ENCODE data around the gene CALN1. TPM values are rescaled to one million over a fixed set of nuclear protein-coding genes. Genes with fewer than 3 reads are reported as not detected.

CALN1 gene
- total and polyA plus RNA-seq, 2 donors: 0.13 to 0.42 TPM

DNA sequence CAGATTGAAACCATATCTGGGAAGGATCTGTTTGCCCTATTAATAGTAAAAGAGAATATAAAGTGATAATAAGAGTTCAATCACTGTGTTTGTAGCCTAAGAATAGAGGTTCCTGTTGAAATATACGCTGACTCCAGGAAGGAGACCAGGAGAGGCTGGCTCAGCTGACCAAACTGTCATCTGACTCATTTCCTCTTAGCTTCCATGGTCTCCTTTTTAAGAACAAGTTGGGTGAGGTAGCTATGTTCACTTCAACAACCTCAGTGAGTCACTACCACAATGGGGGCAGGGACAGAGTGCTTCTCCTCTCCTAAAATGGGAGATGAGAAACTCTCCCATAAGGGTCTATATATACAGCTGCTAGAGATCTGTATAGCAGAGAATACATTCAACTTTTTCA is 543.3 kb downstream of the CALN1 start:
- WGBS: 69% methylated on average over 1 of the region's 1 CpG
- H3K36me3 ChIP-seq (ENCODE audit: insufficient read depth): no peaks in the 10 kb centered on the region
- no peaks in the 10 kb centered on the region for H3K4me1 ChIP-seq (ENCODE audit: insufficient read depth)
- DNase-seq (ENCODE audit: extremely low spot score): no peak
- no peak overlapping the region for H3K27ac ChIP-seq (ENCODE audit: low read depth)
- no peak overlapping the region for H3K4me3 ChIP-seq (ENCODE audit: low read depth, low read length)

DNA sequence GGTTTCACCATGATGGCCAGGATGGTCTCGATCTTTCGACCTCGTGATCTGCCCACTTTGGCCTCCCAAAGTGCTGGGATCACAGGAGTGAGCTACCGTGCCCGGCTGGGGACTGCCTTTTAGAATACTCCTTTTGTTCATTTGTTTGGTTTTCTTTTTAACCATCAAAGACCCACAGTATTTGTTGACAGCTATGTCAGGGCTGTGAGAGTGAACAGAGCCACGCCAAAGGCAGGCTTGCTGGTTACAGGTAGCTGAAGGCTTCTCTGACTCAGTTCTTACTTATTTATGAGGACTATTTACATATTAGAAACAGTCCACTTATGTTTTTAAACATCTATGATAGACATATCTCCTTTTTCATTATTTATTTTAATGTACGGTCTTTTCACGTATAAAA is 544.5 kb downstream of the CALN1 start:
- Histone ChIP-seq H3K4me3 (ENCODE audit: low read depth, low read length) (no peak overlapping the region), H3K27ac (ENCODE audit: low read depth) (no peak overlapping the region), H3K36me3 (ENCODE audit: insufficient read depth) (no peaks in the 10 kb centered on the region), H3K4me1 (ENCODE audit: insufficient read depth) (no peaks in the 10 kb centered on the region)
- WGBS: 85% methylated on average over 8 of the region's 8 CpGs
- no peak for DNase-seq (ENCODE audit: extremely low spot score)

DNA sequence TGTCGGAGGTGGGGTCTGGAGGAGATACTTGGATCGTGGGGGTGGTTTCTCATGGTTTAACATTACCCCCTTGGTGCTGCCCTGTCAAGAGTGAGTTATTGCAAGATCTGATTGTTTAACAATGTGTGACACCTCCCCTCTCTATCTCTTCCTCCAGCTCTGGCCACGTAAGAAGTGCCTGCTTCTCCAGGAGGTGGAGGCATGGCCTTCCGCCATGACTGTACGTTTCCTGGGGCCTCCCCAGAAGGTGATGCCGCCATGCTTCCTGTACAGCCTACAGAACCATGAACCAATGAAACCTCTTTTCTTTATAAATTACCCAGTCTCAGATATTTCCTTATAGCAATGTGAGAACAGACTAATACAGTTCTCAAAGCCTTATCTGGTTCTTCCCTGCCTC is 547.0 kb downstream of the CALN1 start:
- 65% methylated on average over 6 of the region's 6 CpGs for WGBS
- no peak for DNase-seq (ENCODE audit: extremely low spot score)
- Histone ChIP-seq H3K36me3 (ENCODE audit: insufficient read depth) (no peaks in the 10 kb centered on the region), H3K4me1 (ENCODE audit: insufficient read depth) (no peaks in the 10 kb centered on the region), H3K4me3 (ENCODE audit: low read depth, low read length) (no peak overlapping the region), H3K27ac (ENCODE audit: low read depth) (no peak overlapping the region)

DNA sequence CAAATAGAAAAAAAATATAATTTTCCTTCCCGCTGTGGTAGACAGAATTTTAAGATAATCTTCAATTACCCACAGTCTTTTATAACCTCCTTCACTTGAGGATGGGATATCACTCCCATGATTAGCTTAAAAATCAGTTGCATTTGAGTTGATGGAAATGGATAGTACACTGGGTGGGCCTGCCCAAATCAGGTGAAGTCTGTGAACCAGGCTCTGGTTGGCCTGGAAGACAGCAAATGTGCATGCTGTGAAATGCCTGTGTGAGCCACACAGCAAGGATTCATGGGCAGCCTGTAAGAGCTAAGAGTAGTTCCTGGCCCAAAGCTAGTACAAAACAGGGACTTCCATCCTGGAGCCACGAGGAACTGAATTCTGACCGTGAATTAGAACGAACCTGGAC is 548.0 kb downstream of the CALN1 start:
- no peak overlapping the region for H3K4me3 ChIP-seq (ENCODE audit: low read depth, low read length)
- H3K27ac ChIP-seq (ENCODE audit: low read depth): no peak overlapping the region
- DNase-seq (ENCODE audit: extremely low spot score): no peak
- WGBS: 88% methylated on average over 4 of the region's 4 CpGs
- no peaks in the 10 kb centered on the region for H3K36me3 ChIP-seq (ENCODE audit: insufficient read depth)
- H3K4me1 ChIP-seq (ENCODE audit: insufficient read depth): no peaks in the 10 kb centered on the region

DNA sequence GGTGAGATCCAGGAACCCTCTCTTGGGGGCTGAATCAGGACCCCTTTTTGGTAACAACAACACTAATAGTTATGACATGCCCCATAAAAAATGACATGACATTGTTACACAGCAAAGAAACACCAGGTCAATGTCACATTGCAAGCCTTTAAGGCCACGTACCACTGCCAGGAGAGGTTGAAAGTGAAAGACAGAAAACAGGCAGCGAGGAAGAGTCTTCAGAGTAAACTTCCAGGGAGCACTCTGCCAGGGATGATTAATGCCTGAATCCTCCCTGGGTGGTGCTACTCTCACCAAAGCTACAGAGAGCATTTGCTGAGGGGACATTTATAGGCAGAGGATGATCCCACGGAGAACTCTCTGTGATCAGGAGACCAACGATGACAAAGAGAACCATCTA is 551.6 kb downstream of the CALN1 start:
- H3K36me3 ChIP-seq (ENCODE audit: insufficient read depth): no peaks in the 10 kb centered on the region
- H3K4me1 ChIP-seq (ENCODE audit: insufficient read depth): no peaks in the 10 kb centered on the region
- no peak overlapping the region for H3K27ac ChIP-seq (ENCODE audit: low read depth)
- 41% methylated on average over 4 of the region's 4 CpGs for WGBS
- no peak for DNase-seq (ENCODE audit: extremely low spot score)
- H3K4me3 ChIP-seq (ENCODE audit: low read depth, low read length): no peak overlapping the region

DNA sequence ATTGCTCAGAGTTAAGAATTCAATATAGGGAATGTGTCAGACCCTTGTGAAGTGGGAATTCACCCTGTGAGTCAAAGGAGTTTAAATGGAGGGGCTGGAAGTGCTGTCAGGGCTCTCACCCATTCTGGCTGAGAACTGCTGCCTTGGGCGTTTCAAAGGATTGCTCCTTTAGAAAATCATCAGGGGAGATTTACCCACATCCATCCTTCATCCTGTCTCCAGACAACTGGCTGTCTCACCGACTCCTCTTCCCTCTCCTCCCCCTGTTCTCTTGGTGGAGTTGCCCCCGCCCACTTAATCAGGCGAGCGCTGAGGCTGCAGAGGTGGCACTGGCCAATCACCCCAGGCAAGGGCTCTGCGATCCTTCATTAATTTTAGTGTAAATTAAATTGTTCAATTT is 554.8 kb downstream of the CALN1 start:
- no peaks in the 10 kb centered on the region for H3K4me1 ChIP-seq (ENCODE audit: insufficient read depth)
- 79% methylated on average over 6 of the region's 6 CpGs for WGBS
- no peaks in the 10 kb centered on the region for H3K36me3 ChIP-seq (ENCODE audit: insufficient read depth)
- no peak overlapping the region for H3K27ac ChIP-seq (ENCODE audit: low read depth)
- H3K4me3 ChIP-seq (ENCODE audit: low read depth, low read length): no peak overlapping the region
- DNase-seq (ENCODE audit: extremely low spot score): no peak

DNA sequence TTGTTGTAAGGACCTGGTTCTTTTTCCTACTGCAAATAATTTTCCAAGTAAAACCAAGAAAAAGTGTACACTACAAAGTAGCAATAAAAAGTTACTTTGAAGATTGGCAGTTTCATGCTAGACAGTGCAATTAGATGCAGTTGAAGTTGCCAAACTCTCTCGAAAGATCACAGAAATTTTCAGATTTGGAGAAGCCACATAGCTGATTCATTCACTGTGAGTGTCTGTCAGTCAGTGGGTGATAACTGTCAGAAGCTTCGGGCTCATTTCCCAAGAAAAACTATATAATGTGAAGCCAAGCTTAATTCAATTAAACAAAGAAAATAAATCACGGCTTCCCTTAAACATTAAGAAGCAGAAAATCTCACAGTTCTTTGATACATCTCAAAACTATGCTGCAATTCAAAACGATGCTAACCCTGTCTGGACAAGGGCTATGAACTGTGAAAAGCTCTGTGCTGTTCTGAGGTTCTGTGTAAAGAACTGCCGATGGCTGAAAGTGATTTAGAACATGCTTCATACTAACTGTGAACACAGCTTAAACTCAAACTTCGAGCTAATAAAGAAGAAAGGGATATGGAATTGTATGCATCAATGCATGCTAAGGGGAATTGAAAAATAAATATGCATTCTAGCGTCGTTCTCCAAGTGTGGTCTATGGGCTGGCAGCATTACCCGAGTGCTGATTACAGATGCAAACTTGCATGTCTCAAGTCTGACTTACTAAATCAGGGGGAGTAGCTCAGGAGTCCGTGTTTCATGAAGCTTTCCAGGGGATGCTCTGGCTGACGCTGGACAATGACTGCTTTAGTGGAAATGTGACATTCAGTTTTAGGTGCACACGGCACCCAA is 557.4 kb downstream of the CALN1 start:
- 61% methylated on average over 12 of the region's 12 CpGs for WGBS
- Histone ChIP-seq H3K27ac (ENCODE audit: low read depth) (no peak overlapping the region), H3K36me3 (ENCODE audit: insufficient read depth) (no peaks in the 10 kb centered on the region), H3K4me1 (ENCODE audit: insufficient read depth) (no peaks in the 10 kb centered on the region), H3K4me3 (ENCODE audit: low read depth, low read length) (no peak overlapping the region)
- DNase-seq (ENCODE audit: extremely low spot score): no peak

DNA sequence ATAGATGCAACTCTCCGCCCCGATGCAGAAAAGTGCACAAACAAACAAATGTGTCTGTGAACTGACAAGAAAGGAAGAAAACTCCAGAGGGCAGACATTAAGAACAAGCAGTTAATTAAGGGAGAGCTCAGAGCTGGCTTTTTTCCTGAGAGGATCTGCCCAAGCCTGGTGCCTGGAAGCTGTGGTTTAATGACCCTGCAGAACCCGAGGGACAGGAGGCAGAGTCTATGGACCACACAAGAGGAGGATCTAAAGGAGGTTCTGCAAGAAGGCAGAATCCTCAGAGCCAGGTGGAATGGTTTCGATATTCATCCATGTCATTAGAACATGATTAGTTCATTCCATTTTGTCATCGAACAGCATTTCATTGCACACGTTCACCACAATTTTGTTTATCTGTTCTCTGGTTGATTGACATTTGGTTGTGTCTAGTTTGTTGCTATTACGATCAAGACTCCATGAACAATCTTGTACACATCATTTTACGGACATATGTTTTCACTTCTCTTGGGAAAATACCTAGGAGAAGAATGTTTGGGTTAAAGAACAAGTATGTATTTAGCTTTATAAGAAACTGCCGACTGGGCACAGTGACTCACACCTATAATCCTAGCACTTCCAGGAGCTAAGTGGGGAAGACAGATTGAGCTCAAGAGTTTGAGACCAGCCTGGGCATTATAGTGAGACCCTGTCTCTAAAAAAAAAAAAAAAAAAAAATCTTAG is 560.2 kb downstream of the CALN1 start:
- DNase-seq (ENCODE audit: extremely low spot score): no peak
- H3K27ac ChIP-seq (ENCODE audit: low read depth): no peak overlapping the region
- WGBS: 57% methylated on average over 9 of the region's 9 CpGs
- H3K36me3 ChIP-seq (ENCODE audit: insufficient read depth): no peaks in the 10 kb centered on the region
- no peak overlapping the region for H3K4me3 ChIP-seq (ENCODE audit: low read depth, low read length)
- H3K4me1 ChIP-seq (ENCODE audit: insufficient read depth): no peaks in the 10 kb centered on the region

DNA sequence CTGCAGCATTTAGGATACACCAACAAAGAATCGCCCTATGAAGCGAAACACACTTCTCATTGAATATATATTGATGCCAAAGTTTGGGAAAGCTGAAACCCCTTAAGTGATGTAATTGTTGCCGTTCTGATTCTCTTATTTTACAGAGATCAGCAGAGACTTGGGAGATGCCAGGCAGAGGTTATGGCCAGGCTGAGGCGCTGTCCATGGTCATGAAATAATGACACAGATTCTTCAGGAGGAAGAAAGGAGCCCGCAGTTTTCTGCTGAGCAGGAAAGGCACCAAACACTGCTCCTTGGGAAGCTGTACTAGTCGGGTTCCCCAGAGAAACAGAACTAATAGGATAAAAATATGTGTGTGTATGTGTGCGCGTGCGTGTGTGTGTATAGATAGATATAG is 566.0 kb downstream of the CALN1 start:
- 73% methylated on average over 9 of the region's 9 CpGs for whole genome bisulfite sequencing
- no peak overlapping the region for H3K27ac ChIP-seq (ENCODE audit: low read depth)
- DNase-seq (ENCODE audit: extremely low spot score): no peak
- H3K4me3 ChIP-seq (ENCODE audit: low read depth, low read length): no peak overlapping the region
- no peaks in the 10 kb centered on the region for H3K36me3 ChIP-seq (ENCODE audit: insufficient read depth)
- no peaks in the 10 kb centered on the region for H3K4me1 ChIP-seq (ENCODE audit: insufficient read depth)

DNA sequence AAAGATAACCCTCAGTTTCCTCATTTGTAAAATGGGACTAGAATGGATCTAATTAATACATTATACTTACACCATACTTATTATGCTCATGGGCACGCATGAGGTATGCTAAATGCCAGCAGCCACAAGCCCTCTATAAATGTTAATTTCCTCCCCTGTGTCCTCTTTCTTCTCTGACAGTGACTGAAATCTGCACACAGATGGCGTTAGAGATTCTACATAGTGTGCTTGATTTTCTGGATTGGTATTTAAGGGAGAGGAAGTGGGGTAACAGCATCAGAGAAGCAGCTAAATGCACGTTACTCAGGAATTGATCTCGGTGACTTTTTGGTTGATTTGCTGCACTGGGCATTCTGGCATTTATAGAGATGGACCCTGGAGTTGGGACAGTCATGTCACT is 568.5 kb downstream of the CALN1 start:
- no peaks in the 10 kb centered on the region for H3K36me3 ChIP-seq (ENCODE audit: insufficient read depth)
- no peak overlapping the region for H3K4me3 ChIP-seq (ENCODE audit: low read depth, low read length)
- H3K27ac ChIP-seq (ENCODE audit: low read depth): no peak overlapping the region
- 58% methylated on average over 4 of the region's 4 CpGs for WGBS
- no peaks in the 10 kb centered on the region for H3K4me1 ChIP-seq (ENCODE audit: insufficient read depth)
- no peak for DNase-seq (ENCODE audit: extremely low spot score)

DNA sequence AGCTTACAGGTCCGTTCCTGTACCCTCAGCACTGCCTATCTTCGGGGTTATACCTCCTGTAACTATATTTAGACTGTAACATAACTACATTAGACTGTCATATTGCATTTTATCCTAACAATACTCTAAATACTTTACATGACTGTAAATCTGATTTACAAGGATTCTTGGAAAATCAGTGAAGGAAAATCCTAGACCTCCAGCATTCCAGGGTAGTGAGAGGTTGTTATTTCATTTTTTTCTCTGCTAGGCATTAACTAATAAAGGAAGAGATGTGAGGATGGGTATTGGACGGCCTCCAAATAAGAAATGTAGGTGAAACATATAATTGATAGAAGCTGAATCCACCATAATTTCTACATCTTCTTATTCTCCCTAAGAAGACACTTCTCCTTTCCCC is 569.4 kb downstream of the CALN1 start:
- no peaks in the 10 kb centered on the region for H3K4me1 ChIP-seq (ENCODE audit: insufficient read depth)
- H3K4me3 ChIP-seq (ENCODE audit: low read depth, low read length): no peak overlapping the region
- WGBS: 57% methylated on average over 3 of the region's 3 CpGs
- H3K27ac ChIP-seq (ENCODE audit: low read depth): no peak overlapping the region
- no peak for DNase-seq (ENCODE audit: extremely low spot score)
- H3K36me3 ChIP-seq (ENCODE audit: insufficient read depth): no peaks in the 10 kb centered on the region

DNA sequence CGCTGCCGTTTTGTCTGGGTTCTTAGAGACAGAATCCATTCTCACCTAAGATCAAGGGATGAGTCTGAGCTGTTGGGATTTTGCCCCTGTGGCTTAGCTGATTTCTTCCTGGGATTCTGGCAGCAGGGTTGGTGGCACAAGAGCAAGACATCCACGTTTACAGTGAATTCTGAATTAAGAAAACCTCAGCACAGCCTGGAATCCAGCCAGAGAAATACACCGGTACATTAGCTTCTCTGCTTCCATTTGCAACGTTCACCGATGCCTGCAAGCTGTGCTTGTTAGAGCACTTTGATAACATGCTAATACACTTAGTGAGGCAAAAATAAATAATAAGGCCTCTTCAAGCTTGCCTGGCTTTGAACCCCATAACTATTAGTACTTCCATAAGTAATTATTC is 569.8 kb downstream of the CALN1 start:
- no peak overlapping the region for H3K27ac ChIP-seq (ENCODE audit: low read depth)
- no peaks in the 10 kb centered on the region for H3K36me3 ChIP-seq (ENCODE audit: insufficient read depth)
- 35% methylated on average over 6 of the region's 6 CpGs for WGBS
- no peak overlapping the region for H3K4me3 ChIP-seq (ENCODE audit: low read depth, low read length)
- no peak for DNase-seq (ENCODE audit: extremely low spot score)
- no peaks in the 10 kb centered on the region for H3K4me1 ChIP-seq (ENCODE audit: insufficient read depth)

DNA sequence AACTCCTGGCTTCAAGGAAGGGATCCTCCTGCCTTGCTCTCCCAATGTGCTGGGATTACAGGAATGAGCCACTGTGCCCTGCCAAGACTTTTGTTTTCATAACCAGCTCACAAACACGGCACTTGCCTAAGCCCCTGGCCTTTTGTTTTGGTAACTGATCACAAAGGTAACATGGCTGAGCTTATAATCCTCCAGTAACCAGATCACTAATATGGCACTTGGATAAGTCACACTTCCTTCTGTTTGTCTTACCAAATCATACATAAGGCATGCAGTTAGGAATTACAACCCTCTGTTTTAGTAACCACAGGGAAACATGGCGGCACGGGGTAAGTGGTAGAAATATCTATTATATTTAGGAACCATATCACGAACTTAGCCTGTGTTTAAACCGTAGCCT is 577.1 kb downstream of the CALN1 start:
- no peak for DNase-seq (ENCODE audit: extremely low spot score)
- WGBS: 71% methylated on average over 5 of the region's 5 CpGs
- no peaks in the 10 kb centered on the region for H3K4me1 ChIP-seq (ENCODE audit: insufficient read depth)
- H3K27ac ChIP-seq (ENCODE audit: low read depth): no peak overlapping the region
- H3K36me3 ChIP-seq (ENCODE audit: insufficient read depth): no peaks in the 10 kb centered on the region
- H3K4me3 ChIP-seq (ENCODE audit: low read depth, low read length): no peak overlapping the region

DNA sequence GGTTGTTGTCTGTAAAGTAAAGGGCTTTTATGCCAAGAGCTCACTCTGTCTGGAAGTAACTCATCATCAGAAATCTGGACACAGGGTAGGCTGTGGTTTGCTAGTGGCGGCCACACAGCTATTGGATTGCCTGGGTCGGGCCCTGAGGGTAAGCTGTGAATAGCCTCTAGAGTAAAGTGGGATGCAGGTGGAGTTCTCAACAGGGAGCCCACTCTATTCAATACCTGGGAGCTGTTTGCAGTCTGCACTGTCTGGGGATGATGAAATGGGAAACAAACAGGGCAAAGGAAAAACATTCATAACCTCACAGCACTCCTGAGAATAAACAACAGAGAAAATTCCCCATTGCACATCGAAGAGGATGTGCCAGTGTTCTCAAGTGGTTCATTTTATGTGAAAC is 582.6 kb downstream of the CALN1 start:
- DNase-seq (ENCODE audit: extremely low spot score): no peak
- Histone ChIP-seq H3K4me3 (ENCODE audit: low read depth, low read length) (no peak overlapping the region), H3K27ac (ENCODE audit: low read depth) (no peak overlapping the region), H3K36me3 (ENCODE audit: insufficient read depth) (no peaks in the 10 kb centered on the region), H3K4me1 (ENCODE audit: insufficient read depth) (no peaks in the 10 kb centered on the region)
- WGBS: 69% methylated on average over 3 of the region's 3 CpGs
